H1 (cell line): ENCODE results near the gene SIGLEC12. TPM values are rescaled to one million over a fixed set of nuclear protein-coding genes. Genes with fewer than 3 reads are reported as not detected.

Source experiments
- CTCF ChIA-PET: fragments of 300-600 bp; sonication (Branson Sonifier 250); formaldehyde crosslinking; loops from one replicate; lab custom pipeline; 2021; ENCODE audit not compliant: partially characterized antibody; lab: Charles Lee
- POLR2A ChIA-PET: fragments of 300-600 bp; sonication (Branson Sonifier 250); formaldehyde crosslinking; loops from one replicate; lab custom pipeline; 2021; ENCODE audit warnings: inconsistent platforms; ENCODE audit not compliant: partially characterized antibody; lab: Charles Lee
- DNase-seq, 2 experiments: peaks; one replicate each; pipeline versions ENCODE4 v3.0.0 to v3.0.0-alpha.2; 2010 to 2022; ENCODE audit warnings: low spot score in 2 of 2, low read depth in 1 of 2, mixed read lengths in 1 of 2
- FAIRE-seq: peaks from 2 replicates; lab custom pipeline; 2011; peaks lifted over from hg19 to GRCh38; lab: Jason Lieb, UNC
- H2AFZ ChIP-seq: 2 replicates; pipeline ENCODE4 v1.8.1; 2012; ENCODE audit warnings: low read length, inconsistent platforms
- H2AK5ac ChIP-seq: 2 replicates; pipeline ENCODE4 v1.6.1; 2013; ENCODE audit warnings: low read depth, low read length
- H2BK120ac ChIP-seq: replicated peaks from 2 replicates; pipeline ENCODE3; 2013; ENCODE audit warnings: low read depth, low read length, inconsistent platforms
- H2BK12ac ChIP-seq: 2 replicates; pipeline ENCODE4 v1.6.1; 2013; ENCODE audit warnings: low read depth, low read length
- H2BK15ac ChIP-seq: 2 replicates; pipeline ENCODE4 v1.6.1; 2013; ENCODE audit warnings: low read length
- H2BK20ac ChIP-seq: 2 replicates; pipeline ENCODE4 v1.6.1; 2013; ENCODE audit warnings: low read length
- H2BK5ac ChIP-seq: 2 replicates; pipeline ENCODE4 v1.6.1; 2013; ENCODE audit warnings: low read depth, low read length
- H3K14ac ChIP-seq: 2 replicates; pipeline ENCODE4 v1.6.1; 2013; ENCODE audit warnings: inconsistent platforms; ENCODE audit not compliant: insufficient read length
- H3K18ac ChIP-seq: 2 replicates; pipeline ENCODE4 v1.6.1; 2013; ENCODE audit warnings: low read length; ENCODE audit errors: extremely low read depth
- H3K23ac ChIP-seq: 2 replicates; pipeline ENCODE4 v1.6.1; 2013; ENCODE audit warnings: inconsistent platforms; ENCODE audit not compliant: insufficient read length
- H3K23me2 ChIP-seq: 2 replicates; pipeline ENCODE4 v1.6.1; 2013; ENCODE audit warnings: low read depth, low read length
- H3K27ac ChIP-seq: 2 replicates; pipeline ENCODE4 v1.6.1; 2011; ENCODE audit warnings: low read depth, low read length, inconsistent platforms
- H3K27me3 ChIP-seq, 4 experiments: replicated peaks in 1 of 4; 1 replicate in 1 of 4; 2 replicates in 3 of 4; pipeline versions ENCODE4 v1.6.1 to v1.8.1; 2011 to 2013; ENCODE audit warnings: low read length in 3 of 4, mild to moderate bottlenecking in 3 of 4, inconsistent platforms in 2 of 4, mixed read lengths in 2 of 4, moderate library complexity in 1 of 4; ENCODE audit not compliant: control insufficient read depth in 3 of 4, insufficient read depth in 3 of 4; ENCODE audit errors: extremely low read depth in 1 of 4
- H3K36me3 ChIP-seq, 4 experiments: 2 replicates each; pipeline versions ENCODE4 v1.6.1 to v1.8.1; 2011 to 2013; ENCODE audit warnings: mild to moderate bottlenecking in 4 of 4, low read length in 3 of 4, moderate library complexity in 2 of 4, control low read depth in 1 of 4, inconsistent platforms in 1 of 4; ENCODE audit not compliant: insufficient read depth in 4 of 4, control insufficient read depth in 2 of 4
- H3K4ac ChIP-seq: replicated peaks from 2 replicates; pipeline ENCODE3; 2013; ENCODE audit warnings: low read length, low read depth, mixed read lengths, inconsistent platforms; ENCODE audit not compliant: insufficient read length
- H3K4me1 ChIP-seq, 4 experiments: replicated peaks in 1 of 4; 1 replicate in 1 of 4; 2 replicates in 3 of 4; pipeline versions ENCODE4 v1.6.1 to v1.8.1; 2011 to 2013; ENCODE audit warnings: low read length in 3 of 4, inconsistent platforms in 2 of 4, mixed read lengths in 1 of 4; ENCODE audit not compliant: insufficient read depth in 4 of 4, control insufficient read depth in 3 of 4
- H3K4me2 ChIP-seq, 2 experiments: 2 replicates each; pipeline versions ENCODE4 v1.6.1 to v1.8.1; 2011 to 2013; ENCODE audit warnings: low read depth in 2 of 2, low read length in 2 of 2, control low read depth in 1 of 2, inconsistent platforms in 1 of 2, mild to moderate bottlenecking in 1 of 2; ENCODE audit not compliant: insufficient read depth in 1 of 2
- H3K4me3 ChIP-seq, 4 experiments: fragments of 200-600, 300-600 bp in 1 of 4; sonication (generic), shearing (Covaris generic), sonication (Bioruptor Twin) in 1 of 4; 2 replicates each; pipeline versions ENCODE4 v1.5.1 to v1.8.1; 2011 to 2016; ENCODE audit warnings: low read length in 4 of 4, low read depth in 3 of 4, control low read depth in 2 of 4, inconsistent platforms in 2 of 4, mild to moderate bottlenecking in 2 of 4, mixed read lengths in 1 of 4, moderate library complexity in 1 of 4; ENCODE audit not compliant: insufficient read depth in 2 of 4; ENCODE audit errors: extremely low read depth in 1 of 4
- H3K56ac ChIP-seq: replicated peaks from 2 replicates; pipeline ENCODE3; 2013; ENCODE audit warnings: low read depth, mild to moderate bottlenecking, mixed read lengths, low read length, inconsistent platforms; ENCODE audit not compliant: insufficient read length
- H3K79me1 ChIP-seq: 2 replicates; pipeline ENCODE4 v1.6.1; 2013; ENCODE audit warnings: low read depth, low read length, control low read depth
- H3K79me2 ChIP-seq, 2 experiments: 2 replicates each; pipeline versions ENCODE4 v1.6.1 to v1.8.1; 2012 to 2013; ENCODE audit warnings: low read length in 2 of 2, mild to moderate bottlenecking in 2 of 2, inconsistent platforms in 1 of 2; ENCODE audit not compliant: insufficient read depth in 2 of 2, control insufficient read depth in 1 of 2
- H3K9ac ChIP-seq, 4 experiments: replicated peaks in 1 of 4; 1 replicate in 1 of 4; 2 replicates in 3 of 4; pipeline versions ENCODE4 v1.6.1 to v1.8.1; 2011 to 2013; ENCODE audit warnings: low read depth in 3 of 4, low read length in 3 of 4, control low read depth in 2 of 4, mild to moderate bottlenecking in 2 of 4, moderate library complexity in 2 of 4, inconsistent platforms in 1 of 4; ENCODE audit errors: extremely low read depth in 1 of 4
- H3K9me3 ChIP-seq, 2 experiments: 2 replicates each; pipeline versions ENCODE4 v1.6.1 to v1.8.1; 2012 to 2013; ENCODE audit warnings: mild to moderate bottlenecking in 2 of 2, moderate library complexity in 2 of 2, control low read depth in 1 of 2, inconsistent platforms in 1 of 2, low read depth in 1 of 2, low read length in 1 of 2, mixed read lengths in 1 of 2; ENCODE audit not compliant: insufficient read depth in 2 of 2
- H4K20me1 ChIP-seq, 2 experiments: replicated peaks in 1 of 2; 2 replicates each; pipeline versions ENCODE3 to v1.8.1; 2011 to 2013; ENCODE audit warnings: inconsistent platforms in 2 of 2, low read length in 2 of 2, mild to moderate bottlenecking in 1 of 2; ENCODE audit not compliant: insufficient read depth in 2 of 2, control insufficient read depth in 1 of 2
- H4K5ac ChIP-seq: 2 replicates; pipeline ENCODE4 v1.6.1; 2013; ENCODE audit warnings: low read length, low read depth, mixed read lengths, inconsistent platforms; ENCODE audit not compliant: insufficient read length
- H4K8ac ChIP-seq: 2 replicates; pipeline ENCODE4 v1.8.0; 2013; ENCODE audit warnings: mild to moderate bottlenecking, moderate library complexity, low read length, inconsistent platforms; ENCODE audit not compliant: insufficient read depth; ENCODE audit errors: extremely low read depth
- H4K91ac ChIP-seq: replicated peaks from 2 replicates; pipeline ENCODE3; 2013; ENCODE audit warnings: low read length, mixed read lengths, inconsistent platforms; ENCODE audit not compliant: insufficient read length
- RFX5 ChIP-seq: IDR thresholded peaks from 2 replicates; pipeline ENCODE4 v1.6.1; 2011; ENCODE audit warnings: low read depth, low read length, improper control_type of control experiment, borderline replicate concordance
- SIRT6 ChIP-seq: IDR thresholded peaks from one replicate; pipeline ENCODE4 v1.7.1; 2012; ENCODE audit warnings: low read length, inconsistent platforms
- TAF1 ChIP-seq: IDR thresholded peaks from 2 replicates; pipeline ENCODE4 v1.6.1; 2011; ENCODE audit warnings: mild to moderate bottlenecking, low read depth, low read length
- WGBS, 2 experiments: shearing (Covaris generic) in 1 of 2; methylation state at CpG; one replicate each; pipeline versions ENCODE4 v1.1.6 to v1.1.7; 2013 to 2015; ENCODE audit warnings: low lambda C conversion rate in 2 of 2, mixed read lengths in 2 of 2, inconsistent platforms in 1 of 2, low coverage in 1 of 2, missing lambda C conversion rate in 1 of 2; ENCODE audit not compliant: insufficient replicate concordance in 2 of 2, insufficient coverage in 1 of 2, insufficient read length in 1 of 2; ENCODE audit errors: extremely low coverage in 1 of 2, missing lambda C conversion rate in 1 of 2; 5-methylcytosine and 5-hydroxymethylcytosine counted together
- polyA plus RNA-seq, 7 experiments: library from polyadenylated mRNA; depleted of rRNA in 3 of 7; stranded (reverse) in 5 of 7; unstranded in 2 of 7; fragments of >200 nt in 5 of 7; fragments of 200-250 nt in 2 of 7; gene quantifications; 1 replicate in 5 of 7; 2 replicates in 1 of 7; 4 replicates in 1 of 7; pipeline versions ENCODE4 v1.2.1 to v1.2.3, GENCODE V29; 2011 to 2013; ENCODE audit warnings: missing spikeins in 2 of 7, mixed read lengths in 2 of 7
- total RNA-seq: library from RNA; stranded (reverse); fragmentation: NEBNext Ultra II Directional; extraction: Animal tissue kit (Norgen Biotek cat#: 25700); gene quantifications from 2 replicates; pipeline ENCODE4 v1.2.1, GENCODE V29; 2021

The SIGLEC12 gene
- total and polyA plus RNA-seq, 2 of the 8 experiments (the other 6 are each of a cell fraction or from before 2014, with no cell fraction given), result not detected

DNA sequence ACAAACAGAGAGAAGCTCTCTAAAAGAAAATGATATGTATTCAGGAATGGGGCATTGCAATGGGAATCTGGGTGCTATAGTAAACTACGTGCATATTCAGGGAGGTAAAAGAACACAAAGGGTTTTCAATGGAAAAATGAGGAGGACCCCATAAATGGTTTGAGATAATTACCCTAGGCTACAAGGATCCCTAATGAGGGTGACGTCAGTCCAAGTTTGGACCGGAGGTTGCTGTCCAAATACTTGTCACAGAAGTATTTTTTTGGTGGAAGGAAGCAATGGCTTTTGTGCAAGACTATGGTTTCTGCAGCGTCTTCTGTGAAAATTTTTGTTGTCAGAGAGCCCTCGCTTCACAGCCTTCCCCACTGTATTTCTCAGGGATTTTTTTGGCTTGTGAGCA lies 24.3 kb downstream of the SIGLEC12 start:
- Histone ChIP-seq H2BK5ac (no peak overlapping the region), H3K23me2 (no peaks in the 10 kb centered on the region), H2AFZ (no peak overlapping the region), H3K4me1 (no peaks in the 10 kb centered on the region), H3K27ac (no peak overlapping the region), H4K8ac (no peak overlapping the region), H2BK20ac (no peak overlapping the region), H3K4me3 (no peak overlapping the region), H3K9ac (no peak overlapping the region), H3K4ac (no peak overlapping the region), H3K79me2 (no peaks in the 10 kb centered on the region), H4K20me1 (no peaks in the 10 kb centered on the region), H2BK15ac (no peak overlapping the region), H4K91ac (no peak overlapping the region), H4K5ac (no peak overlapping the region), H3K14ac (no peak overlapping the region), H3K4me2 (no peak overlapping the region), H3K79me1 (no peaks in the 10 kb centered on the region), H3K36me3 (no peaks in the 10 kb centered on the region), H2BK12ac (no peak overlapping the region), H3K23ac (no peak overlapping the region), H2BK120ac (no peak overlapping the region), H3K27me3 (no peaks in the 10 kb centered on the region), H3K9me3 (peaks cover 34 to 58% of the 10 kb centered on the region in 2 experiments), H2AK5ac (no peak overlapping the region), H3K56ac (no peak overlapping the region), H3K18ac (no peak overlapping the region)
- 73% methylated on average over 5 of the region's 5 CpGs; no CpG with 5 or more reads in 1 of the 2 experiments for WGBS, 2 experiments
- no peak for TF ChIP-seq RFX5
- no peak for TF ChIP-seq SIRT6
- no peak for TF ChIP-seq TAF1
- POLR2A ChIA-PET, result no interaction called here
- CTCF ChIA-PET, result interaction anchor here (1.0 to 6.6 kb wide), 3 partner anchors 53 to 183 kb away, joined by 3 to 83 read pairs (median 4); no protein-coding TSS in a partner anchor
- FAIRE-seq, result no peak
- DNase-seq, result no peak
